Smooth muscle cell (in vitro differentiated cells): ENCODE measurements around the gene NTSR2. TPM values are rescaled to one million over a fixed set of nuclear protein-coding genes. Genes with fewer than 3 reads are reported as not detected.

ENCODE experiments used
- DNase-seq: peaks from one replicate; lab custom pipeline; 2025; ENCODE audit not compliant: unreplicated experiment; lab: John Stamatoyannopoulos, UW
- H2AFZ ChIP-seq: fragments of 200-600 bp; sonication (generic); 2 replicates; pipeline ENCODE4 v1.6.0; 2016; ENCODE audit warnings: antibody characterized with exemption, low read depth, mild to moderate bottlenecking
- H3F3A ChIP-seq: fragments of 200-600 bp; sonication (generic); 2 replicates; pipeline ENCODE4 v1.6.0; 2017; ENCODE audit warnings: antibody characterized with exemption, low read depth
- H3K27ac ChIP-seq: fragments of 200-600 bp; sonication (generic); 2 replicates; pipeline ENCODE4 v1.5.1; 2016; ENCODE audit warnings: low read depth, mild to moderate bottlenecking
- H3K27me3 ChIP-seq: fragments of 200-600 bp; sonication (generic); 2 replicates; pipeline ENCODE4 v1.6.1; 2016; ENCODE audit warnings: low read depth, mild to moderate bottlenecking
- H3K36me3 ChIP-seq: fragments of 200-600 bp; sonication (generic); 2 replicates; pipeline ENCODE4 v1.5.1; 2016; ENCODE audit warnings: low read depth
- H3K4me1 ChIP-seq: fragments of 200-600 bp; sonication (generic); 2 replicates; pipeline ENCODE4 v1.5.1; 2016; ENCODE audit warnings: low read depth
- H3K4me2 ChIP-seq: fragments of 200-600 bp; sonication (generic); 2 replicates; pipeline ENCODE4 v1.6.0; 2016; ENCODE audit warnings: mild to moderate bottlenecking
- H3K4me3 ChIP-seq: fragments of 200-600 bp; sonication (generic); 2 replicates; pipeline ENCODE4 v1.5.1; 2016; ENCODE audit warnings: mild to moderate bottlenecking
- H3K79me2 ChIP-seq: fragments of 200-600 bp; sonication (generic); 2 replicates; pipeline ENCODE4 v1.6.0; 2016; ENCODE audit warnings: low read depth, mild to moderate bottlenecking
- H3K9ac ChIP-seq: fragments of 200-600 bp; sonication (generic); 2 replicates; pipeline ENCODE4 v1.6.0; 2016; ENCODE audit warnings: low read depth
- H3K9me3 ChIP-seq: fragments of 200-600 bp; sonication (generic); replicated peaks from 2 replicates; pipeline ENCODE4 v1.5.1; 2016; ENCODE audit warnings: low read depth
- H4K20me1 ChIP-seq: fragments of 200-600 bp; sonication (generic); 2 replicates; pipeline ENCODE4 v1.6.0; 2016; ENCODE audit warnings: low read depth
- CTCF ChIP-seq: fragments of 200-600 bp; sonication (generic); IDR thresholded peaks from 2 replicates; pipeline ENCODE4 v1.5.1; 2017; ENCODE audit warnings: borderline replicate concordance, mild to moderate bottlenecking, antibody characterized with exemption; ENCODE audit not compliant: insufficient read depth, poor library complexity, severe bottlenecking
- WGBS: methylation state at CpG from one replicate; pipeline ENCODE4 v1.1.7; 2016; ENCODE audit warnings: low lambda C conversion rate; 5-methylcytosine and 5-hydroxymethylcytosine counted together
- polyA plus RNA-seq: library from polyadenylated mRNA; unstranded; fragments of >200 nt; fragmentation: Nextera tagmentation; extraction: Ambion mirVana; gene quantifications from 2 replicates; pipeline ENCODE4 v1.2.1, GENCODE V29; 2016
- total RNA-seq: library from RNA; depleted of rRNA; stranded (reverse); fragments of >200 nt; gene quantifications from 2 replicates; pipeline ENCODE4 v1.2.3, GENCODE V29; 2014

The NTSR2 gene
- total and polyA plus RNA-seq, 2 experiments from 2014 or later, result not detected

GRCh38 chr2:11618708-11619062 is 51.3 kb downstream of the NTSR2 start:
- no peaks in the 10 kb centered on the region for H3K36me3 ChIP-seq
- no peak for TF ChIP-seq CTCF
- no peak for DNase-seq
- no peak overlapping the region for H3K9ac ChIP-seq
- H3K9me3 ChIP-seq, result no peaks in the 10 kb centered on the region
- no peaks in the 10 kb centered on the region for H3F3A ChIP-seq
- no peak overlapping the region for H3K27ac ChIP-seq
- 95% methylated on average over 20 of the region's 20 CpGs for WGBS
- H3K4me3 ChIP-seq, result no peak overlapping the region
- H3K79me2 ChIP-seq, result no peaks in the 10 kb centered on the region
- H4K20me1 ChIP-seq, result no peaks in the 10 kb centered on the region
- no peak overlapping the region for H2AFZ ChIP-seq
- no peaks in the 10 kb centered on the region for H3K27me3 ChIP-seq
- no peak overlapping the region for H3K4me2 ChIP-seq
- H3K4me1 ChIP-seq, result no peaks in the 10 kb centered on the region

- H2AFZ ChIP-seq, result no peak overlapping the region
- no peak overlapping the region for H3K9ac ChIP-seq
- H3K27ac ChIP-seq, result no peak overlapping the region
- no peaks in the 10 kb centered on the region for H3K9me3 ChIP-seq
- DNase-seq, result no peak
- no peak for TF ChIP-seq CTCF
- WGBS, result 95% methylated on average over 30 of the region's 33 CpGs
- H3F3A ChIP-seq, result no peaks in the 10 kb centered on the region
- H3K4me3 ChIP-seq, result no peak overlapping the region
- H3K79me2 ChIP-seq, result no peaks in the 10 kb centered on the region
- H3K4me2 ChIP-seq, result no peak overlapping the region
- no peaks in the 10 kb centered on the region for H3K36me3 ChIP-seq
- no peaks in the 10 kb centered on the region for H3K27me3 ChIP-seq
- H3K4me1 ChIP-seq, result no peaks in the 10 kb centered on the region
- no peaks in the 10 kb centered on the region for H4K20me1 ChIP-seq
Observed at GRCh38 chr2:11617984-11618707, 51.8 kb downstream of the NTSR2 start.

GRCh38 chr2:11617527-11617926 is 52.5 kb downstream of the NTSR2 start:
- no peaks in the 10 kb centered on the region for H3K36me3 ChIP-seq
- H3K4me2 ChIP-seq, result no peak overlapping the region
- H3K9me3 ChIP-seq, result no peaks in the 10 kb centered on the region
- H3K4me1 ChIP-seq, result no peaks in the 10 kb centered on the region
- no peak for TF ChIP-seq CTCF
- no peak overlapping the region for H3K9ac ChIP-seq
- H4K20me1 ChIP-seq, result no peaks in the 10 kb centered on the region
- WGBS, result 96% methylated on average over 14 of the region's 14 CpGs
- H3K27me3 ChIP-seq, result no peaks in the 10 kb centered on the region
- no peak overlapping the region for H3K27ac ChIP-seq
- no peak overlapping the region for H2AFZ ChIP-seq
- no peaks in the 10 kb centered on the region for H3F3A ChIP-seq
- no peak for DNase-seq
- no peaks in the 10 kb centered on the region for H3K79me2 ChIP-seq
- no peak overlapping the region for H3K4me3 ChIP-seq

- Histone ChIP-seq H4K20me1 (no peaks in the 10 kb centered on the region), H2AFZ (no peak overlapping the region), H3F3A (no peaks in the 10 kb centered on the region), H3K27me3 (no peaks in the 10 kb centered on the region), H3K9me3 (no peaks in the 10 kb centered on the region), H3K79me2 (no peaks in the 10 kb centered on the region), H3K4me2 (no peak overlapping the region), H3K4me1 (no peaks in the 10 kb centered on the region), H3K4me3 (no peak overlapping the region), H3K27ac (no peak overlapping the region), H3K36me3 (no peaks in the 10 kb centered on the region), H3K9ac (no peak overlapping the region)
- DNase-seq, result no peak
- WGBS, result 91% methylated on average over 19 of the region's 19 CpGs
- TF ChIP-seq CTCF, result no peak
Observed at GRCh38 chr2:11616851-11617415, 53.1 kb downstream of the NTSR2 start.
